DOHH2 (cell line): ENCODE measurements around the gene TMEM234.
"Not testable (repeated sequence)": the region's sequence is repeated elsewhere in the genome, so short reads cannot be mapped to it uniquely, and the experiment has no call there.

Source experiments
- H3F3A ChIP-seq: fragments of 200-600 bp; sonication (generic), shearing (Covaris generic); 2 replicates; pipeline ENCODE4 v1.6.0; 2016; ENCODE audit warnings: antibody characterized with exemption, mild to moderate bottlenecking; ENCODE audit not compliant: control insufficient read depth, insufficient read depth
- H3K27ac ChIP-seq: fragments of 200-600 bp; sonication (generic); 2 replicates; pipeline ENCODE4 v1.5.1; 2014; ENCODE audit warnings: low read depth, mild to moderate bottlenecking, low read length, moderate library complexity
- H3K27me3 ChIP-seq: fragments of 200-600 bp; sonication (generic); 2 replicates; pipeline ENCODE4 v1.6.1; 2014; ENCODE audit warnings: mild to moderate bottlenecking, low read length, mixed read lengths; ENCODE audit not compliant: control insufficient read depth
- H3K36me3 ChIP-seq: fragments of 200-600 bp; sonication (generic); 2 replicates; pipeline ENCODE4 v1.6.1; 2014; ENCODE audit warnings: mild to moderate bottlenecking, low read length, moderate library complexity, mixed read lengths; ENCODE audit not compliant: control insufficient read depth
- H3K4me1 ChIP-seq: fragments of 200-600 bp; sonication (generic); 2 replicates; pipeline ENCODE4 v1.6.1; 2014; ENCODE audit warnings: mild to moderate bottlenecking, low read length, mixed read lengths; ENCODE audit not compliant: control insufficient read depth
- H3K4me2 ChIP-seq: fragments of 200-600 bp; sonication (generic); 2 replicates; pipeline ENCODE4 v1.6.0; 2014; ENCODE audit warnings: mild to moderate bottlenecking, low read length, moderate library complexity
- H3K4me3 ChIP-seq: fragments of 200-600 bp; sonication (generic); 2 replicates; pipeline ENCODE4 v1.5.1; 2014; ENCODE audit warnings: mild to moderate bottlenecking, low read length, mixed read lengths
- H3K79me2 ChIP-seq: fragments of 200-600 bp; sonication (generic); 2 replicates; pipeline ENCODE4 v1.6.1; 2014; ENCODE audit warnings: mild to moderate bottlenecking, low read length, mixed read lengths; ENCODE audit not compliant: control insufficient read depth
- H3K9me2 ChIP-seq: fragments of 200-600 bp; sonication (generic); replicated peaks from 2 replicates; pipeline ENCODE4 v1.6.1; 2014; ENCODE audit warnings: mild to moderate bottlenecking, low read length, mixed read lengths; ENCODE audit not compliant: control insufficient read depth
- H3K9me3 ChIP-seq: fragments of 200-600 bp; sonication (generic); 2 replicates; pipeline ENCODE4 v1.6.1; 2014; ENCODE audit warnings: antibody characterized with exemption, low read length, mixed read lengths; ENCODE audit not compliant: control insufficient read depth, insufficient read depth
- H4K20me1 ChIP-seq: fragments of 200-600 bp; sonication (generic); 2 replicates; pipeline ENCODE4 v1.6.0; 2014; ENCODE audit warnings: low read depth, mild to moderate bottlenecking, antibody characterized with exemption, low read length, moderate library complexity; ENCODE audit not compliant: control insufficient read depth, insufficient read depth
- CTCF ChIP-seq: fragments of 200-600 bp; sonication (generic); IDR thresholded peaks from one replicate; pipeline ENCODE4 v1.5.1; 2014; ENCODE audit warnings: antibody characterized with exemption, mild to moderate bottlenecking, low read depth, low read length; ENCODE audit not compliant: poor library complexity, severe bottlenecking
- EZH2phosphoT487 ChIP-seq: fragments of 200-600 bp; sonication (generic); IDR thresholded peaks from 2 replicates; pipeline ENCODE4 v1.6.1; 2017; ENCODE audit warnings: borderline replicate concordance, mild to moderate bottlenecking, antibody characterized with exemption, low read length, moderate library complexity, mixed read lengths

The TMEM234 gene

GRCh38 chr1:32265846-32266245, 43.7 kb upstream of the TMEM234 start:
- TF ChIP-seq EZH2phosphoT487 = no peak
- TF ChIP-seq CTCF = no peak
- Histone ChIP-seq H3K4me2 (peak overlapping the region; percentile 87), H3K36me3 (peaks cover 24% of the 10 kb centered on the region), H3F3A (peaks cover 43% of the 10 kb centered on the region), H3K27me3 (no peaks in the 10 kb centered on the region), H3K4me1 (peaks cover 73% of the 10 kb centered on the region), H4K20me1 (no peaks in the 10 kb centered on the region), H3K4me3 (peak overlapping the region; percentile 61), H3K79me2 (peaks cover 43% of the 10 kb centered on the region), H3K9me2 (no peaks in the 10 kb centered on the region), H3K27ac (peak overlapping the region; percentile 93), H3K9me3 (no peaks in the 10 kb centered on the region)

- Histone ChIP-seq H3K27me3 (no peaks in the 10 kb centered on the region), H3K36me3 (peaks cover 24% of the 10 kb centered on the region), H3K9me3 (no peaks in the 10 kb centered on the region), H3K79me2 (peaks cover 56% of the 10 kb centered on the region), H3K4me2 (peak overlapping the region; percentile 87), H4K20me1 (no peaks in the 10 kb centered on the region), H3K27ac (peak overlapping the region; percentile 93), H3K9me2 (no peaks in the 10 kb centered on the region), H3F3A (peaks cover 48% of the 10 kb centered on the region), H3K4me1 (peaks cover 78% of the 10 kb centered on the region), H3K4me3 (peak overlapping the region; percentile 61)
- TF ChIP-seq CTCF (no peak), EZH2phosphoT487 (no peak)
Observed at GRCh38 chr1:32263744-32264143, 41.6 kb upstream of the TMEM234 start.

GRCh38 chr1:32263236-32263593, 41.1 kb upstream of the TMEM234 start:
- Histone ChIP-seq H3F3A (peaks cover 46% of the 10 kb centered on the region), H3K27ac (peak overlapping the region; percentile 93), H3K4me1 (peaks cover 81% of the 10 kb centered on the region), H3K4me2 (peak overlapping the region; percentile 87), H3K4me3 (peak overlapping the region; percentile 61), H3K36me3 (peaks cover 24% of the 10 kb centered on the region), H3K79me2 (peaks cover 61% of the 10 kb centered on the region)
- H4K20me1 ChIP-seq, H3K27me3 ChIP-seq, H3K9me2 ChIP-seq, H3K9me3 ChIP-seq: not testable (repeated sequence)

- Histone ChIP-seq H3K4me1 (peaks cover 88% of the 10 kb centered on the region), H3K79me2 (peaks cover 84% of the 10 kb centered on the region)
Observed at GRCh38 chr1:32257227-32257508, 35.0 kb upstream of the TMEM234 start.

More at GRCh38 chr1:32257227-32257508, 35.0 kb upstream of the TMEM234 start:
- TF ChIP-seq EZH2phosphoT487 = no peak
- Histone ChIP-seq H3K9me3 (no peaks in the 10 kb centered on the region), H3K9me2 (no peaks in the 10 kb centered on the region), H3F3A (peaks cover 36% of the 10 kb centered on the region), H3K27ac (peak overlapping the region; percentile 100), H3K36me3 (peaks cover 25% of the 10 kb centered on the region), H3K4me3 (peak overlapping the region; percentile 52), H3K4me2 (peak overlapping the region; percentile 89), H4K20me1 (no peaks in the 10 kb centered on the region), H3K27me3 (no peaks in the 10 kb centered on the region)
